Left ventricle myocardium inferior (tissue), 1 donor: Measurements from ENCODE around the gene MACROD2. TPM values are rescaled to one million over a fixed set of nuclear protein-coding genes. Genes with fewer than 3 reads are reported as not detected.

Experiments
- DNase-seq: peaks from one replicate; pipeline ENCODE4 v3.0.0-alpha.2; 2020
- H3K27ac ChIP-seq: fragments of 200-600 bp; replicated peaks from 2 replicates; pipeline ENCODE4 v1.8.0; 2021
- H3K27me3 ChIP-seq: fragments of 200-600 bp; 2 replicates; pipeline ENCODE4 v1.8.0; 2021; ENCODE audit warnings: low read depth
- H3K36me3 ChIP-seq: fragments of 200-600 bp; 2 replicates; pipeline ENCODE4 v1.8.0; 2021
- H3K4me1 ChIP-seq: fragments of 200-600 bp; 2 replicates; pipeline ENCODE4 v1.8.0; 2021
- H3K4me3 ChIP-seq: fragments of 200-600 bp; 2 replicates; pipeline ENCODE4 v1.8.0; 2021; ENCODE audit warnings: mild to moderate bottlenecking, moderate library complexity
- H3K9me3 ChIP-seq: fragments of 200-600 bp; replicated peaks from 2 replicates; pipeline ENCODE4 v1.8.0; 2021
- CTCF ChIP-seq: fragments of 200-600 bp; IDR thresholded peaks from 2 replicates; pipeline ENCODE4 v1.8.0; 2021; ENCODE audit warnings: antibody characterized with exemption, mild to moderate bottlenecking, borderline replicate concordance
- intact Hi-C: fragments of 100-400 bp; cut with micrococcal nuclease; formaldehyde crosslinking; loops from one replicate; pipeline ENCODE4 v1.11.0; 2022
- total RNA-seq: library from RNA; stranded (reverse); fragmentation: NEBNext Ultra II Directional; extraction: Animal tissue kit (Norgen Biotek cat#: 25700); gene quantifications from one replicate; pipeline ENCODE4 v1.2.1, GENCODE V29; 2021
- donor health status: DM: no; HTN: yes; CAD: no; lungs with severe emphysema.

Gene MACROD2
- total RNA-seq, 1 donor from 2014 or later = 3.6 TPM

- no peaks in the 10 kb centered on the region for H3K9me3 ChIP-seq
- no peak for DNase-seq
- no peak for TF ChIP-seq CTCF
- H3K4me1 ChIP-seq = no peaks in the 10 kb centered on the region
- intact Hi-C loops = no loop called here
- no peaks in the 10 kb centered on the region for H3K36me3 ChIP-seq
- H3K27ac ChIP-seq = no peak overlapping the region
- no peaks in the 10 kb centered on the region for H3K27me3 ChIP-seq
- no peak overlapping the region for H3K4me3 ChIP-seq
Observed at GRCh38 chr20:15113144-15113773, 1117.9 kb downstream of the MACROD2 start.

DNA sequence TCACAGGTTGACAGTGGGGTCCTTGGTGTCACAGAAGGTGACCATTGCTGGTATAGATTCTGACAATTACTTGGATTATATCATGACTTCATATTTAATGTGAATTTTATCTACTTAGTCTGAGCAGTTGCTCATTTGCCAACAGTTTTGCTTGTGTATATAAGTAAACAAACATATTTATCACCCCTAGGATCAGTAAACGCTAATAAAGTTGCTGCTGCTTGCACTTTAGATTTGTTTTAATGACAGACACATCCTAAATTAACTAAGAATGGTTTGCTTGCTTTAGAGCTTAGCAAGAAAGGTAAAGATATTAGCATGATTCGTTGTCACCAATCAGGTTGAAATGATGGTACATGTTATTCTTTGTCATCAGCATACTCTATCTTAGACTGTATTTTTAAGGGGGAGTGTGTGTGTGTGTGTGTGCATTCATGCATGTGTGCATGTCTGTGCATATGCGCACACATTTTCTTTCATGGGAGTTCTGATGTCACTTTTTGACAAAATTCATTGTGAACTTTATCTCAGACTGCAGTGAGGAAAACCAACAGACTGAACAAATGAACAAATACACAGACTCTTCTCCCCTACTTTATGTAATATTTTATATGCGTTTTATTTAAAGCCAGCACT lies 1124.7 kb downstream of the MACROD2 start:
- intact Hi-C loops = no loop called here

GRCh38 chr20:15122613-15123012 lies 1127.3 kb downstream of the MACROD2 start:
- DNase-seq = no peak
- no peak for TF ChIP-seq CTCF
- no peaks in the 10 kb centered on the region for H3K4me1 ChIP-seq
- no peak overlapping the region for H3K27ac ChIP-seq
- intact Hi-C loops = no loop called here
- H3K9me3 ChIP-seq = no peaks in the 10 kb centered on the region
- no peaks in the 10 kb centered on the region for H3K27me3 ChIP-seq
- H3K36me3 ChIP-seq = no peaks in the 10 kb centered on the region
- H3K4me3 ChIP-seq = no peak overlapping the region

More for the DNA sequence above, 1124.7 kb downstream of the MACROD2 start:
- Histone ChIP-seq H3K4me1 (no peaks in the 10 kb centered on the region), H3K4me3 (no peak overlapping the region), H3K27me3 (no peaks in the 10 kb centered on the region), H3K9me3 (no peaks in the 10 kb centered on the region), H3K36me3 (no peaks in the 10 kb centered on the region), H3K27ac (no peak overlapping the region)
- no peak for TF ChIP-seq CTCF
- no peak for DNase-seq

DNA sequence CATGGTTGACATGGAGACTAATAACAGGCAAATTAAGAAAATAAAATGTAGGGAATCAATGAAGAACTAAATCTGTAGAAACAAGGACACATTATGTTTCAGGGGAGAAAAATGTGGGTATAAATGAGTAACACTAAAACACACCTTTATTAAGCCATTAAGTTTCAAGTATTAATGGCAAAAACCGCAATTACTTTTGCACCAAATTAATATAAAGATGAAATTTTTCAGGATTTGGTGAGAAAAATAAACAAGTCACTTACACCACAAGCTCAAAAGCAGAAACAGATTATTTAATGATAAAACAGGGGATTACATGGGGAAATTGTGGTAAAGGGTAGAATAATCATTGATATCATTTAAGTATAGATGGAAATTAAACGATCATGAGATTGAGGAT lies 1135.9 kb downstream of the MACROD2 start:
- Histone ChIP-seq H3K27me3 (no peaks in the 10 kb centered on the region), H3K36me3 (no peaks in the 10 kb centered on the region), H3K4me3 (no peak overlapping the region), H3K4me1 (no peaks in the 10 kb centered on the region), H3K27ac (no peak overlapping the region), H3K9me3 (no peaks in the 10 kb centered on the region)
- no peak for DNase-seq
- intact Hi-C loops = no loop called here
- no peak for TF ChIP-seq CTCF

DNA sequence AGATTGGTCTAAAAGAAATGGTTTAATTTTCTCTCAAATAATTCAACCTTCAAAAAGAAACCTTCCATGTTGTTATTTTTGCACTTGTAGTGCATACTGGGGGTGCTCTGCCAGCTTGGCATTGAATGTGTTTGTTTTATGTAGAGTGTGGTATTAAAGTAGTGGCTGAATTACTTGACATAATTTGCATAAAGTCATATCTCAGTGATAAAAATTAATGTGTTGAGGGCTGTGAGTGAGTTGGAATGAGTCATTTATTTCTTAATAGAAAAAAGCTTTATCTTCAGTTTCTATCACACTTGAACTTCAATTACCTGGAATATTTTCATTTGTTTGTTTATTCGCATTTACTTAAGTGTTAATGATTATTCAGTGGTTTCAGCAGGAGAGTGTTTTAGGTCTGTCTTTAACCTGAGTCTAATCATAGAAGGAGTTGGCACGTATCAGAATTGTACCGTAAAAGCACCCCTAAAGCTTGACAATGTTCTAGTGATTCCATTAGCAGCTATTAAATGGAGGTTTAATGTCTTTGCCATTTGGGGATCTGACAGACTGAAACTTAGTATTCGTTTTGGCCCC lies 1143.3 kb downstream of the MACROD2 start:
- no peak for TF ChIP-seq CTCF
- H3K36me3 ChIP-seq = no peaks in the 10 kb centered on the region
- H3K4me3 ChIP-seq = no peak overlapping the region
- no peak for DNase-seq
- no peak overlapping the region for H3K27ac ChIP-seq
- no peaks in the 10 kb centered on the region for H3K27me3 ChIP-seq
- no peaks in the 10 kb centered on the region for H3K9me3 ChIP-seq
- intact Hi-C loops = no loop called here
- no peaks in the 10 kb centered on the region for H3K4me1 ChIP-seq
